IPS-NIHi11 (cell line): ENCODE data around the gene WNT3A.

ENCODE experiments used
- DNase-seq: peaks from one replicate; pipeline ENCODE4 v3.0.0; 2012; ENCODE audit warnings: mixed read lengths, low spot score

WNT3A gene

GRCh38 chr1:228101614-228101993 is 94.8 kb downstream of the WNT3A start:
- no peak for DNase-seq

GRCh38 chr1:228101994-228102790 is 95.4 kb downstream of the WNT3A start:
- peak; percentile 83 for DNase-seq

GRCh38 chr1:228102791-228103620 is 96.2 kb downstream of the WNT3A start, which contains the start of gene C1orf35:
C1orf35 (minus strand) TSS chr1:228103325; CDS start chr1:228103227, 98 bp downstream.
- peak; percentile 99 for DNase-seq

DNA sequence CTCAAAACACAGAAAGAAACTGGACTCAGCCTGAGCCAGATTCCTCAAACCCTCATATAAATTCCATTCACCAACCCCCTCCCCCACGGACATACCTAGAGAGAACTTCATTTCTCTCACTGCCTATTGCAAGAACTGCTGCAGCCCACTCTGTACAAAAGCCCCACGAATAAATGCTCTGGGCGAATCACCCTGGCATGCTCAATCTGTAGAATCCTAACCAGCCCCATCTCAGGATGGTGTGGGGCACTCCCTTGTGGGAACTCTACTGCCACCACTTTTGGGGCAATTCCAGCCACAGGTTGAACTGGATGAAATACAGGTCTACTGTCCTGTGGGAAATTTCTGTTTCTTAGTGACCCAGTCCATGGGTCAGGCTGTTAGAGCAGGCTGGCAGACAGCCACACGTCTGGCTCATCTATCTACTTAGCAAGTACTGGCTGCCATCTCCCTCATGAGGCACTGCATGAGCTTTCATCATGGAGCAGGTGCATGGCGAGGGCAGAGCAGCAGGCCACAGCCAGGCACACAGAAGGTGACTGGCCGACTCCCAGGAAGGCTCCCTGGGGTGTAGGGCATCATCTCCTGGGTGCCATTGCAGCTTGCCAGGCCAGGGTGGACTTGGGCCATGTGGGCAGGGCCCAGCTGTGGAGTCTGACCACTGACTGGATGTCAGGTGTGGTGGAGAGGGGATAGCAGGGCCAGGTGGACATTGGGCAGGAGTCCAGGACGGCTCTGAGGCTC is 97.9 kb downstream of the WNT3A start:
- DNase-seq = no peak

DNA sequence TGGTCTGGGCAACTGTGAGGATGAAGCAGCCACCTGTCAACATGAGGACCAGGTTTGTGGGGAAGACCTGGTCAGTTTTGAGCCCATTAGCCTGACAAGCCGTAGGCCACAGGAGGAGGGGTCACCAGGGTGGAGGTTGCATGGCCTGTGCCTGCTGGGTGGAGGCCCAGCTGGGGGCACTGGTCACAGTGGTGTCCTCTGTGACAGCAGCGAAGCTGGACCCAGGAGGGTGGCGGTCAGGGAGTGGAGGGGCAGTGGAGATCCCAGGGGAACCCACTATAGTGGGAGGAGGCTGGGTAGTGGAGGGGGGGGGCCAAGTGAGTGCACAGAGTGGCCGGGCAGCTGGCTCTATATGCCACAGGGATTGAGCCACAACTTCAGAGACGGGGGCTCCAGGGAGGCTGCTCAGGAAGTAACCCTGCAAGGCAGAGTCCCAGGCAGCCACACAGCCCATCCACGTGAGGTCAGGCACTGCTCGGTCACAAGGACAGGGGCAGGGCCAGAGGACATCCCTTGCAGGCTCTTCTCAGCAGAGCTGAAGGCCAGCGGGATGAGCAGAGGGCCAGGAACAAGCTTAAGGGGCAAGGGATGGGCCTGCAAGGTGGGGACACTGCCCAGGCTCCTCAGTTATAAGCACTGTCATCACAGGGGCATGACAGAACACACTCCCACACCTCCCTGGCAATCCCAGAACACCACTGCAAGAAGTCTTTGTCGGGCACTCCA is 98.6 kb downstream of the WNT3A start:
- no peak for DNase-seq

DNA sequence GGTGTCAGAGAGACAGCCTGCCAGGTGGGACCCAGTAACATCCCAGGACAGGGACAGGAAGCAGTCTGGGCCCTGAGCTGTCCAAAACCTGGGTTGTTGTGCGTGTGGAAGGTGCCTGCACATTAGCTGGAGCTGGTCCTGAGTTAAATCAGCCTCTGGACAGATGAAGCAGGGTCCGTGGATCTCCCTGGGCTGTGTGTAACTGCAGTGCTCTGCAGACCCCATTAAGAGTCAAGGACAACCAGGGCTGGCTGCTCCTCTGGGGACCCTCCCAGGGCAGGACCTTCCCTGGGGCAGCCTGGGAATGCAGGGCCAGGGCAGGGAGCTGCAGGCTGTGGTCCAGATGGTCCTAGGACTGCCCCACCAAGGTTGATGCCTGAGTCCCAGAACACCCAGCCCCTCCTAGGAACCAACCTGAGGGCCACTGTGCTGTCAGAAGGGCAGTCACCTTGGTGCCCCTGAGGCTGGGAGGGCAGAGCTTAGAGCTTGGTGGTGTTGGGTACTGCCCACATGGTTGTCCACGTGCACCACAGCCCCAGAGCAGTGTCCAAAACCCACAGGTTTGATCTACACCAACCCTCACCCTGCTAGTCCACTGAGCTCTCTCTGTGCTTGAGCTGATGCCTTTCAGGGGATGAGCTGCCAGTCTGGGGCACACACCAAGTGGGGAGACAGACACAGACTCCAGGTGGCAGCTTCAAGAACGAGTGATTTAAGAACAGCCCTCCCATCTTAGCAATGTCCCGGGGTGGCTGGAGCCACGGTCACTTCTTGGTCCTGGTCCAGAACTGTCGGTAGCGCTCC is 99.4 kb downstream of the WNT3A start:
- no peak for DNase-seq

GRCh38 chr1:228106800-228107054 is 99.9 kb downstream of the WNT3A start:
- DNase-seq = no peak

DNA sequence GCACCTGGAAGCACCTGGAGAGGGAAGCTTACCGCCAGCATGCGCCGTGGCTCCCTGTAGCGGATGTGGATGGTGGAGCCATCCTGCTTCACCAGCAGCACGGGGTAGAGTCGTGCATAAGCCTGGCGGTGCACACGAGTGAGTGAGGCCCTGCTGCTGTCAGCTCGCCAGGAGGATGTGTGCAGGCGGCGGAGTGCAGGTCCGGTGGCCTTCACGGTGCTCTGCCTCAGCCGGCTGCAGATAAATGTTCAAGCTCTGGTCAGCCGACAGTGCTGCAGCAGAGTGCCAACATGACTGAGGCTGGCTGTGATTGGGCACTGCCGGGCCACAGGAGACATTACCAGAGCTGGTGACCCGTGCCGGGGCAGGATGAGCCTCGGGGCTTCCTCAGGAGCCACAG is 100.8 kb downstream of the WNT3A start:
- DNase-seq = no peak

DNA sequence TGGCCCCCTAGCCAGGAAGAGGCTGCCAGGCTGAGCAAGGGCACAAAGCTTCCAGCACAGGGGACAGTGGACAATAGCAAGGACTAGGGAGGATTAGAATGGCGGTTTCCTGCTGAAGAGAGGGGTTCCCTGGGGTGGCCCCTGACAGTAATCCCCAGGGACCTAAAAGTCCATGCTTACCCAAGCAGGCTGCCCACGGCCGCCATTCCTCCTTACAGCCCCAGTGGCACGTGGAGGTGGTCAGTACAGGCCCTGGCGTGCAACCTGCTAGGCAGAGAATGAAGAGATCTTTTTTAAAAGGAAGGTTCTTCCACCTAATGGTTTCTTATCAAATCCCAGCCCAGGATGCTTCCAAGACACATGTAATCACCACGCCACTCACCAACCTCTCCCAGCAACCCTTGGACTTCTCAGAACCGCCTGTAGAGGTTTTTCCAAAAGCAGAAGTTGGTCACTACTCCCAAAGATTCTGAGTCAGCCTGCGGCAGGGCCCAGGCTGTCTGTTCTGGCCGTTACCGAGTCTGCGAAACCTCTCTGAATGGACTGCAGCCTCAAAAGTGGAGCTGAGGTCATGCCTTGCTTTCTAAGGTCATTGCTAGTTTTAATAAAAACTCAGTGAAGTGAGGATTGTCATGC is 101.4 kb downstream of the WNT3A start:
- DNase-seq = no peak

- DNase-seq = no peak
Observed at GRCh38 chr1:228108742-228109072, 101.9 kb downstream of the WNT3A start.

DNA sequence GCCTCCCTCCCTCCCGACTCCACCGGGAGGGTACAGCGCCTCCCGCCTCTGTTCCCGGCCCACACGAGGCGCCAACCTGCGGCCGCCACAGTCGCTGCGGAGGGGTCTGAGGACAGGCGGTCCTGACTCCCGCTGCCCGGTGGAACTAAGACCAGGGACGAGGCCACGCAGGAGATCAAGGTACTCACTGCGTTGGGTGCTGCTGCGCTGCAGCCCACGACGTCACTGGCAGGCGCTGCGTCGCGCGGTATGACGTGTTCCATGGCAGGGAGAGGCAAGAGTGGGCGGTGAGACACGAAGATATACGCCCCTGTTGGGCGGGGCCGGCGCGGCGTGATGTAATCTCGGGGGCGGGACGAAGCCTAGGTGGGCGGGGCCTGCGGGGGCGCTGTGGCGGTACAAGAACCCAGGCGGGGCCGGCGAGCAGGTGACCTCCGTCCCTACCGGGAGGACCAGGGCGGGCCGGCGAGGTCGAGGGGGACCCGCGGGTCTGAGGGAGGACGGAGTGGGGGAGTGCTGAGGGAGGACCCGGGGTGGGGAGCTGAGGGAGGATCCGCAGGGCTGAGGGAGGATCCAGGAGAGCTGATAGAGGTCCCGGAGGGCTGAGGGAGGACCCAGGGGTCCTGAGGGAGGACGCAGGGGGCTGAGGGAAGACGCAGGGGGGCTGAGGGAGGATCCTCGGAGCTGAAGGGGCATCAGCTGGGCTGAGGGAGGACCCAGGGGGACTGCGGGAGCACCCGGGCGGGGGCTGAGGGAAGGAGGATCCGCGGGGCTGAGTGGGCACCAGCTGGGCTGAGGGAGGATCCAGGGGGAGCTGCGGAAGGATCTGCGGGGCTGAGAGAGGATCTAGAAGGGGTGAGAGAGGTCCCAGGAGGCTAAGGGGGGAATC is 102.5 kb downstream of the WNT3A start, which contains the start of gene MRPL55:
TSS of gene MRPL55 (minus strand) at position 227 of the 889 bp plus-strand sequence. CDS start 1,039 bp downstream, outside the sequence.
- DNase-seq = peak; percentile 95

GRCh38 chr1:228109962-228110488 is 103.2 kb downstream of the WNT3A start:
- no peak for DNase-seq

GRCh38 chr1:228110556-228110955 is 103.8 kb downstream of the WNT3A start:
- no peak for DNase-seq
